ENCODE results near the gene AMBRA1.

AMBRA1 gene

GRCh38 chr11:46461461-46461927 lies 132.3 kb downstream of the AMBRA1 start:
- DNase-seq = no peak

DNA sequence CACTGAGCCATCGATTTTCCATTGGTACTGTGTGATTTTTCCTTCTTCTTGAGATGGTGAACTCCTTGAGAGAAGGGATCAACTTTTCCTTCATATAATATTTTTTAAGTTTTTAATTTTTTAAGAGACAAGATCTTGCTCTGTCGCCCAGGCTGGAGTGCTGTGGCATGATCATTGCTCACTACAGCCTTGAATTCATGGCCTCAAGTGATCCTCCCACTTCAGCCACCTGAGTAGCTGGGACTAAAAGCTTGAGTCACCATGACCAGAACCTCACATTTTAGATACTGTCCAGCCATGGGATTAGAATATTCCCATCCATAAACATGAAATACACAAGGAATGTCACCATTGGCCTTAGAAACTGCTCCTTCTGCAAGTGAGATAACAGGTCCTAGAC lies 135.3 kb downstream of the AMBRA1 start:
- no peak for DNase-seq

DNA sequence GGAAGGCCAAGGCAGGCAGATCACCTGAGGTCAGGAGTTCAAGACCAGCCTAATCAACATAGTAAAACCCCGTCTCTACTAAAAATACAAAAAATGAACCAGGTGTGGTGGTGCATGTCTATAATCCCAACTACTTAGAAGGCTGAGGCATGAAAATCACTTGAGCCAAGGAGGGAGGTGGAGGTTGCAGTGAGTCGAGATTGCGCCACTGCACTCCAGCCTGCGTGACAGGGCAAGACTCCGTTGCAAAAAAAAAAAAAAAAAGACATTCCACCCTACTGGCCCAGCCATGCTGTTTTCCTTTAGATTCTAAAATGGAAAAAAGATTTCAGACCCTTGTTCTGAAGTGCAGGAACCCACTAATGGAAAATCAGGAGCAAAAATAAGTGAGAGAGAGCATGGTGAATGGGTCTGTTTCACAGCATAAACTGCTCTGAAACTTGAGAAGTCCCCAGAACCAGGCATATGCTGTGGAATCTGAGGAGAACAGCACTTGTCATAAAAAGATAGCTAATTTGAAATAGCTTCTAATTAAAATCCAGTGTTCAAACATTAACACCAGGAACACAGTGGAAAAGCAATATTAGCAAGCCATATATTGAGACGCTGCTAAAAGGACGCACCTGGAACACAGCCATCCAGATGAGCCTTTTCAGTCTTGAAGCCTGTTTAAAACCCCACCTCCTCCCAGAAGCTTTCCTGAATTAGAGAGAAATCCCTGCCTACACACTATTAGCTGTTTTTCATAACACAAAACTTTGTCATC lies 136.0 kb downstream of the AMBRA1 start:
- DNase-seq = no peak

DNA sequence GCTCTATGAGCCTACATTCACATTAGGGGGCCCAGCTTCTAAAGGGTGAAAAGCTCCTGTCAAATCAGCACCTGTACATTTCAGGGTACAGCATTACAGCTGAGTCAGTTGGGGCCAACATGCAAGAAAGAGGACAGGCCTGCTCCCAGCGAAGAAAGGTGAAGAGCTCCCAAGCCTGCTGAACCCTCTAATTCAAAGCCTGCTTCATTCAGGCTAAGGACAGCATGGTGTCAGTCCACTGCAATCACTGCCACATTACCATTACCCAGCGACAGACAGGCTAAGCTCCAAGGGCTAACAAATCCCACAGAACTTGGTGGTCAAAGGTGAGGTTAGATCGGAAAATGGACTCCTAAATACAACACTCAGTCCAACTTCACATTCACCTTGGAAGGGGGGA lies 136.8 kb downstream of the AMBRA1 start:
- DNase-seq = no peak

- no peak for DNase-seq
Observed at GRCh38 chr11:46456269-46457001, 137.4 kb downstream of the AMBRA1 start.

GRCh38 chr11:46455834-46456233 lies 138.0 kb downstream of the AMBRA1 start:
- DNase-seq = no peak

- no peak for DNase-seq
Observed at GRCh38 chr11:46452918-46453517, 140.8 kb downstream of the AMBRA1 start.

DNA sequence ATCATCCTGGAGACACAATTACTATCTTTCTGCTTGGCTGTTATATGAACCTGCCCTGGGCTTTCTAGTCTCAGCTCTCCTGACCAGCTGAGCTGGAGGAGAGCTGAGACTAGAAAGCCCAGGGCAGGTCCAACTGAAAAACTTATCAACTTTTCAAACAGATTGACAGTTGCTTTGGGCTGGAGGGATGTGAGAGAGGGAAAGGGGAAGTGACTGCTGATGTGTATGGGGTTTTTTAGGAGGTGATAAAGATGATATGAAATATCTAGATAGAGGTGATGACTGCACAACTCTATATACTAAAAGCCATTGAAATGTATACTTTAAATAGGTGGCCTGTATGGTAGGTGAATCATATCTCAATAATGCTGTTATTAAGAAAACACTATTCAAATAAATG lies 142.1 kb downstream of the AMBRA1 start:
- no peak for DNase-seq

GRCh38 chr11:46450846-46451477 lies 142.9 kb downstream of the AMBRA1 start:
- DNase-seq = no peak

DNA sequence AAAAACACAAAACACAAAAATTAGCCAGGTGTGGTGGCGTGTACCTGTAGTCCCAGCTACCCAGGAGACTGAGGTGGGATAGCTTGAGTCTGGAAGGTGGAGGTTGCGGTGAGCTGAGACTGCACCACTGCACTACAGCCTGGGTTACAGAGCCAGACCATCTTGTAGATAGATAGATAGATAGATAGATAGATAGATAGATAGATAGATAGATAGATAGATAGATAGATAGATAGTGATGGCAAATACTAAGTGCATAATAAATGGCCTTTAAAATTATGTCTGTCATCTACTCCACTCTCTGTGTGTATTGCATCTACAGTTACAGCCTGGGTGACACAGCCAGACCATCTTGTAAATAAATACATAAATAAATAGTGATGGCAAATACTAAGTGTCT lies 146.3 kb downstream of the AMBRA1 start:
- DNase-seq = no peak

DNA sequence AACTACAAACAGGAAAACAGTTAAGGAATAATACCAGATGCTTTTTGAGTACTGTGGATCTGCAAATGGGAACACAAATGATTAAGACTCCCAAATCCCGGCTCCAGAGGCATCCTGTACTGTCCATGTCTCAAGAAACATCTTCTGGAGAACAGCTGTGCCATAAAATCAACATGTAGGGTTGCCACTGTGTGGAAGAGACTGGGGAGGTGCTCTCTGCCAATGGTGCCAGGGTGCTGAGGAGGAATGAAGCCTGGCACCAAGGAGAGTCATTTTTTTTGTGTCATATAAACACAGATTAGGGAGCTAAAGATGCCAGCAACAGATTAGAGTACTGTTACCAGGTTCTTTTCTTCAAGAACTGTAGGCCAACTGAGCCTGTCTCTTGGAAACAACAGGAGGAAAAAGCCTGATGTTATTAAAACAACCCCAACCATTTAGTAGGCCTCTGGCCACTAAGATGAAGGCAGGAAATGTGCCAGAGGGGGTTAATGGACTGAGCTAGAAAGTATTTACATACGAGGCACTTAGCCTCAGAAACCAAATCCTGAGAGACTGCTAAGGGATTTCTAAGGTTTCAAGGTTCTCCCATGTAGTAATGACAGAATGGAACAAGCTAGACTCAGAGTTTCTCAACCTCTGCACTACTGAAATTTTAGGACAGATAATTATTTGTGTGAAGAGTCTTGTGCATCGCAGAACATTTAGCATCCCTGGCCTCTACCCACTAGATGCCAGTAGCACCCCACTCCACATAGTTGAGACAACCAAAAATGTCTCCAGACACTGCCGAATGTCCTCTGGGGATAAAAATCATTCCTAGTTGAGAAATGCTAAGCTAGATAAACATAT lies 147.7 kb downstream of the AMBRA1 start:
- DNase-seq = no peak

DNA sequence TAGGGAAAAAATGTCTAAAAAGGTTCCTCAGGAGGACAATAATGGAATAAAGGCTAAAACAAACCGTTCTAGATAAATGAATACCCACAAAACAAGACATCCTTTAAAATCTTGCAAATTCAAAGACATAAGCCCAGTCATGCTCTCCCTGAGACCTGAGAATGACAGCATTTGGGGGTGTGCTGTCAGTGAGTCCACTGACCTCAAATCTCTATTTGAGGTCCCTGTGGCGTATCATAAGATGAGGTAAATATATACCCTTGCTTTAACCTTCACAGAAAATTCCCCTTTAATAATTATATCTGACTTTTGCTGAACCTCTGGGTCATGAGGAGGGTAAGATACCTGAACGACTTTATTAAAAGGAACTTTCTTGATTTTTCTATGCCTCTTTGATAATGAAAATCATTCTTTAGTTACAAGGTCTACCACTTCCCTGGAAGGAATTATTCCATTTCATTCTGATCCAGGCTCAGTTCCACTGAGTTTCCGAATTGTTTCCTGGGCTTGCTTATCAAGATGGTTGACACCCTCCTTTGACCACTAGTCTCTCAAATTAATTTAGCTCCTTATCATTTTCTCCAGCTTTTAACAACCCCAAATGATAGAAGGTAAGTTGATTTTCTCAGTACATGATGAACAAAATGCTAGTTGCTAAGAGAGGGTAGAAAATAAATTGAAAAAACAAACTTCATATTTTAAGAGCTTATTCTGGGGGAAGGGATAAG lies 148.5 kb downstream of the AMBRA1 start:
- DNase-seq = no peak

DNA sequence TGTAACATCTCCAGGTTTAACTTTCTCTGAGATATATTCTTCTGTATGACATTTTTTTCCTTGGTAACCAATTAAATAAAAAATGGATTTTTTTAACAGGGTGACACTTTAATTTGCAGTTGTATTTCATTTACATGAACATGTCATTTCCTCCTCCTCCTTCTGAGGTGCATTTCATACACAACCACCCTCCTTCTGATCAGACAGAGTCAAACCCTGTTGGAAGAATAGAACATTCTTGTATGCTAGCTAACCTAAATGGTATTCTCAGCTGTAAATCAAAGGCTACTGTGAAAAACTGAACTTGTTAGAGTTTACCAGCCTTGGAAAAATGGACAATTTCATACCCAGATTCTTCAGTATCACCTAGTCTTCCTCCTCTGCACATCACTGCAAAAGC lies 149.5 kb downstream of the AMBRA1 start:
- DNase-seq = no peak

GRCh38 chr11:46438211-46438610 lies 155.6 kb downstream of the AMBRA1 start:
- no peak for DNase-seq

DNA sequence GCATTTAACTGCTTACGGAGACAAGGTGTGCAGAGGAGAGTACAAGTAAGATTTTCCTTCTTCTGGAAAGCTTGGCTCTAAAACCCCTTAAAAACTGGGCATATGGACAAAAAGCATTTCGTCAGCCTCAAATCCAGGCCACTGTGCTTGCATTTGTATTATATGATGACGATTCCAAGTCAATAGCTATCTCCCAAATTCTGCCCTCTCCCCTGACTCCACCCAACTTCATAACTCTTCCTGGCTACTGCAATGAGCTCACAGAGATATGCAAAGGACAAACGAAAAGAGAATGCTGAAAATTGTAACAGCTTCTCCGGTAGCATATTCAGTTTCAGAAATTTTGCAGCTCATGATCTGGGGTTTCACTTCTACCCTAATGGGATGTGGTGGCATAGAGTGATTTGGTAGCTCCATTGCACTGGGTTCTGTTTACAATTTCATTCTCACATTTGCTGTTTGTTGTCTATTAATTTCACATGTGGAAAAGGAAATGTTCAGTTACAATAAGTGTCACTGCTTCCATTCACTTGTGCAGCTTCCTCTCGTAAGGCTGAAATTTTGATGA lies 156.6 kb downstream of the AMBRA1 start:
- DNase-seq = no peak

DNA sequence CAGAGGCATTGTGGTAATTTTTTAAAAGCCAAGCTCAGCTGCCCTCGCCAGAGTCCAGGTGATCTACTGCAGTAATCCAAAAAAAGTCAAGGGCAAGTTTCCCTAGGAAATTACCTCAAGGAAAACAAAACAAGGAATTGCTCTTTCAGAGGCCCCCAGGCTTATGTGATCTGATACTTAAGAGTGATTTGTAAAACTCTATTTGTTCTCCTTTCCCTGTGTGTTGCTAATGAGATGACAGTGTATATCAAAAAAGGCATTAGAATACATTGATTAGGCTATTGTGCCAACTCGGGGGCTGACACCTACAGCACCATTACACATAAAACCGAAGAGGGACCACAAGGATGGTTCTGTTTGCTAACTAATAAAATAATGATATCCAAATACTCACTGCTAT lies 157.7 kb downstream of the AMBRA1 start:
- DNase-seq = no peak

- DNase-seq = no peak
Observed at GRCh38 chr11:46435679-46436078, 158.1 kb downstream of the AMBRA1 start.

DNA sequence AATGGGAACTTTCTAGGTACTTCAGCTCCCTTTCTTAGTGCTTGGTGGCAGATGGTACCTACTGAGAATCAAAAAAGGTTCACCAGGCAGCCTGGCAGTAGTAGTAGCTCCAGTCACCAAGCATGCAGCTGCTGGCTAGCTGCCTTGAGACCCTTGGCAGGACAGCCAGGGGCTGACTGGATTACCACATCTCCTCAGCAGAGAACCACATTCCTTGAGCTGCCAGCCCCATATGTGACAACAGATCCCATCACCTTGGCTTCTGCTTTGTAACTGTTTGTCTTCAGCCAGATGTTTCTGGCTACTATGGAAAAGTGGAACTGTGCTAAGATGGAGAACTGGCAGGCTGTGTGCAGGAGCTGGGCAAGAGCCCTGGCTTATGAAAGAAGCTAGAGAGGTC lies 162.6 kb downstream of the AMBRA1 start:
- no peak for DNase-seq

DNA sequence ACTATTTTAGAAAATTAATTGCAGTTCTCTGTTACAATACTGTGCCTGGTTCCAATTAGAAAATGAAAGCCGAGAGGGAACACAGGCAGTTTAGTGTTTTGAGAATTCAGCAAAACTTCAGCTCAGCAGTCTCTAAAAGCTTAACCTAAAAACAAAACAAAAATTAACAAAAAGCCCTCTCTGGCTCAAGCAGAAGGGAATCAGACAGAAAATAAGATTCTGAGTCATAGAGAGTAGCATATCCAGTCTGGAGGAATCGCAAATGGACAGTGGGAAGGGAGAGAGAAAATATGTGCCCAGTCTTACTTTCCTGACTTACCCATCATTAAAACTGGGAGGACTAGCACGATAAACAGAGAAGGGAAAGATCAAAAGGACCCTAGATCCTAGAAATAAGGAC lies 164.1 kb downstream of the AMBRA1 start:
- DNase-seq = no peak

- no peak for DNase-seq
Observed at GRCh38 chr11:46427364-46427763, 166.5 kb downstream of the AMBRA1 start.

GRCh38 chr11:46426233-46426991 lies 167.4 kb downstream of the AMBRA1 start:
- no peak for DNase-seq

All from activated CD4-positive, CD25-positive, alpha-beta regulatory T cell (primary cell).